HepG2 (cell line): ENCODE data around the gene DCAKD. TPM values are rescaled to one million over a fixed set of nuclear protein-coding genes. Genes with fewer than 3 reads are reported as not detected.
A peak's percentile ranks its signal among the peaks of the same experiment; 100 is the strongest.

Source experiments
- ARNT2 ChIP-seq: sonication (generic); formaldehyde crosslinking; IDR thresholded peaks from 2 replicates; pipeline ENCODE4 v1.8.0; 2022; ENCODE audit warnings: mild to moderate bottlenecking, low read depth, missing genetic modification reagents, moderate library complexity
- GATAD2A ChIP-seq: IDR thresholded peaks from 2 replicates; pipeline ENCODE4 v1.6.1; 2016
- JUN ChIP-seq: sonication (generic); formaldehyde crosslinking; IDR thresholded peaks from 2 replicates; pipeline ENCODE4 v1.4.0; 2020; ENCODE audit warnings: mild to moderate bottlenecking, missing genetic modification reagents
- KDM3A ChIP-seq: IDR thresholded peaks from 2 replicates; pipeline ENCODE4 v1.6.1; 2018; ENCODE audit warnings: low read depth, missing compliant biosample characterization
- KLF12 ChIP-seq: sonication (generic); formaldehyde crosslinking; IDR thresholded peaks from 2 replicates; pipeline ENCODE4 v1.4.0; 2020; ENCODE audit warnings: missing genetic modification reagents, borderline replicate concordance
- NBN ChIP-seq: fragments of 450-650 bp; conservative IDR thresholded peaks from 2 replicates; pipeline ENCODE4 v1.6.1; 2017
- NFE2 ChIP-seq: sonication (generic); formaldehyde crosslinking; IDR thresholded peaks from 2 replicates; pipeline ENCODE4 v1.4.0; 2020; ENCODE audit warnings: missing genetic modification reagents
- NFRKB ChIP-seq: fragments of 450-650 bp; IDR thresholded peaks from 2 replicates; pipeline ENCODE4 v1.6.1; 2017
- PHF20 ChIP-seq: sonication (generic); formaldehyde crosslinking; IDR thresholded peaks from 2 replicates; pipeline ENCODE4 v1.5.0; 2020; ENCODE audit warnings: mild to moderate bottlenecking, missing genetic modification reagents
- SAP130 ChIP-seq: IDR thresholded peaks from 2 replicates; pipeline ENCODE4 v1.6.1; 2016; ENCODE audit warnings: low read depth
- SP4 ChIP-seq: sonication (generic); formaldehyde crosslinking; IDR thresholded peaks from 2 replicates; pipeline ENCODE4 v1.8.1; 2023; ENCODE audit warnings: mild to moderate bottlenecking, missing genetic modification reagents
- SRY ChIP-seq: sonication (generic); formaldehyde crosslinking; IDR thresholded peaks from 2 replicates; pipeline ENCODE4 v1.8.0; 2022; ENCODE audit warnings: mild to moderate bottlenecking, missing genetic modification reagents
- ZBTB3 ChIP-seq: sonication (generic); formaldehyde crosslinking; IDR thresholded peaks from 2 replicates; pipeline ENCODE4 v1.4.0; 2020; ENCODE audit warnings: low read depth, mild to moderate bottlenecking, moderate library complexity, missing genetic modification reagents, borderline replicate concordance
- ZEB1 ChIP-seq: IDR thresholded peaks from 2 replicates; pipeline ENCODE4 v1.6.1; 2012; ENCODE audit warnings: mild to moderate bottlenecking, low read depth, inconsistent platforms; ENCODE audit not compliant: insufficient replicate concordance
- ZFP41 ChIP-seq: sonication (generic); formaldehyde crosslinking; IDR thresholded peaks from 2 replicates; pipeline ENCODE4 v1.4.0; 2020; ENCODE audit warnings: mild to moderate bottlenecking, missing genetic modification reagents, borderline replicate concordance
- ZFP62 ChIP-seq: sonication (generic); formaldehyde crosslinking; IDR thresholded peaks from 2 replicates; pipeline ENCODE4 v1.4.0; 2020; ENCODE audit warnings: missing genetic modification reagents
- ZNF20 ChIP-seq: sonication (generic); formaldehyde crosslinking; IDR thresholded peaks from 2 replicates; pipeline ENCODE4 v1.4.0; 2020; ENCODE audit warnings: mild to moderate bottlenecking, moderate library complexity, missing genetic modification reagents
- ZNF33B ChIP-seq: sonication (generic); formaldehyde crosslinking; IDR thresholded peaks from 2 replicates; pipeline ENCODE4 v1.5.1; 2020; ENCODE audit warnings: mild to moderate bottlenecking, missing genetic modification reagents
- ZNF552 ChIP-seq: sonication (generic); formaldehyde crosslinking; IDR thresholded peaks from 2 replicates; pipeline ENCODE4 v1.9.0; 2022; ENCODE audit warnings: missing genetic modification reagents, mild to moderate bottlenecking, borderline replicate concordance
- ZNF629 ChIP-seq: sonication (generic); formaldehyde crosslinking; conservative IDR thresholded peaks from 2 replicates; pipeline ENCODE4 v1.5.0; 2020; ENCODE audit warnings: missing genetic modification reagents
- ZNF678 ChIP-seq: sonication (generic); formaldehyde crosslinking; IDR thresholded peaks from 2 replicates; pipeline ENCODE4 v1.4.0; 2020; ENCODE audit warnings: mild to moderate bottlenecking, missing genetic modification reagents
- ZNF850 ChIP-seq: sonication (generic); formaldehyde crosslinking; conservative IDR thresholded peaks from 2 replicates; pipeline ENCODE4 v1.9.0; 2021; ENCODE audit warnings: mild to moderate bottlenecking, missing genetic modification reagents
- polyA plus RNA-seq, 8 experiments: library from polyadenylated mRNA; depleted of rRNA in 3 of 8; stranded (reverse) in 7 of 8; unstranded in 1 of 8; fragments of >200 nt; fragmentation: Illumina TruSeq in 4 of 8; extraction: Trizol in 4 of 8; gene quantifications; 2 replicates each; pipeline versions ENCODE4 v1.2.1 to v1.2.3, GENCODE V29; 2011 to 2016; ENCODE audit warnings: low read depth in 4 of 8, missing spikeins in 1 of 8, mixed read lengths in 1 of 8; ENCODE audit not compliant: insufficient read depth in 1 of 8
- total RNA-seq, 5 experiments: library from RNA; depleted of rRNA; stranded (reverse); fragments of >200 nt; fragmentation: Illumina TruSeq; extraction: Trizol; gene quantifications; 2 replicates each; pipeline ENCODE4 v1.2.3, GENCODE V29; 2016; ENCODE audit warnings: low read depth in 1 of 5
- TF ChIP-seq, protein P1 (sequence below): fragments of 450-650 bp; IDR thresholded peaks from 2 replicates; pipeline ENCODE4 v1.6.1; 2017; ENCODE audit warnings: mild to moderate bottlenecking
- TF ChIP-seq, protein P2 (sequence below), 2 experiments: fragments of 450-650 bp in 1 of 2; sonication (generic) in 1 of 2; formaldehyde crosslinking; IDR thresholded peaks; 2 replicates each; pipeline versions ENCODE4 v1.5.0 to v1.8.0; 2020 to 2022; ENCODE audit warnings: mild to moderate bottlenecking in 1 of 2, missing genetic modification reagents in 1 of 2
- TF ChIP-seq, protein P3 (sequence below): sonication (generic); formaldehyde crosslinking; IDR thresholded peaks from 2 replicates; pipeline ENCODE4 v1.5.0; 2020; ENCODE audit warnings: mild to moderate bottlenecking, missing genetic modification reagents

Gene DCAKD
- total and polyA plus RNA-seq, 2 of the 13 experiments (the other 11 are each of a cell fraction or from before 2014, with no cell fraction given) = 25.9 to 29.2 TPM

DNA sequence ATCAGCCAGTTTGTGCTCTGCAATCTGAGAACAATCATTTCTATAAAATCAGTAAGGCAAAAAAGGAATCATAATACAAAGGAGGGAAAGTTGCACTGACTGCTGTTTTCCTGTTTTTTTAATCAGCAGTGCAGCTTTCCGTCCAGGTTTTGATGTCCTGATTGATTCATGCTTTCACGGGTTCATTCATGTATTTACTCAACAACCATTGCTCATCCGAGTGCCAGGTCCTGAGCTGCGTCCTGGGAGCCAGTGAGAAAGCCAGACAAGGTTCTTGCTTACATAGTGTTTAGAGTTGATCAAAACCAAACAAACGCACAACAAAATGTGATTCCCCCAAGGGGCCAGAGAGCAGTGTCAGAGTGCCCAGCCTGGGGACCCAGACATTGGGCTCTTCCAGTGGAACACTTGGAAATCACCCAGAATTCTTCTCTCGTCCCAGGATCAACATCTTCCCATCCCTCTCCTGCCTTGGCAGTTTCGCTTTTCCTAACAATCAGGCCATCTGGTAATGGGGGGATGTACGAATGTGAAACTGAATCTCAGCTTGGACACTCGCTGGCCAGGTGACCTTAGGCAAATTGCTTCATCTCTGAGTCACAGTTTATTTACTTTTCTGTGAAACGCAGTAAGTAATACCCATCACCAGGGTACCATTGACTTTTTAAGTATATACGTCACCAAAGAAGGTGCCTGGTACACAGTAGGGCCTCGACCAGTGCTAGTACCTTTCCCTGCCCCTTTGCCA is 70.0 kb downstream of the DCAKD start (continued):
- TF ChIP-seq ZNF850 (CRISPR knock-in tag) (0 out of 2 replicates have a peak, but pooled peaks have one; percentile 38), NFRKB (no peak), SP4 (CRISPR knock-in tag) (no peak), ZNF629 (no peak), ZFP62 (CRISPR knock-in tag) (no peak), ZNF33B (CRISPR knock-in tag) (no peak), KLF12 (no peak), ARNT2 (CRISPR knock-in tag) (no peak), GATAD2A (CRISPR knock-in tag) (peak; percentile 71), ZNF678 (CRISPR knock-in tag) (no peak), KDM3A (no peak), NBN (no peak), ZBTB3 (CRISPR knock-in tag) (no peak), SRY (CRISPR knock-in tag) (no peak), PHF20 (CRISPR knock-in tag) (no peak), JUN (peak; percentile 83; the same call in 1 of the 2 replicates), ZEB1 (no peak), ZNF20 (CRISPR knock-in tag) (no peak), NFE2 (CRISPR knock-in tag) (no peak), ZNF552 (CRISPR knock-in tag) (no peak), SAP130 (CRISPR knock-in tag) (peak; percentile 63), ZFP41 (CRISPR knock-in tag) (no peak)
- TF ChIP-seq, protein P1, sequence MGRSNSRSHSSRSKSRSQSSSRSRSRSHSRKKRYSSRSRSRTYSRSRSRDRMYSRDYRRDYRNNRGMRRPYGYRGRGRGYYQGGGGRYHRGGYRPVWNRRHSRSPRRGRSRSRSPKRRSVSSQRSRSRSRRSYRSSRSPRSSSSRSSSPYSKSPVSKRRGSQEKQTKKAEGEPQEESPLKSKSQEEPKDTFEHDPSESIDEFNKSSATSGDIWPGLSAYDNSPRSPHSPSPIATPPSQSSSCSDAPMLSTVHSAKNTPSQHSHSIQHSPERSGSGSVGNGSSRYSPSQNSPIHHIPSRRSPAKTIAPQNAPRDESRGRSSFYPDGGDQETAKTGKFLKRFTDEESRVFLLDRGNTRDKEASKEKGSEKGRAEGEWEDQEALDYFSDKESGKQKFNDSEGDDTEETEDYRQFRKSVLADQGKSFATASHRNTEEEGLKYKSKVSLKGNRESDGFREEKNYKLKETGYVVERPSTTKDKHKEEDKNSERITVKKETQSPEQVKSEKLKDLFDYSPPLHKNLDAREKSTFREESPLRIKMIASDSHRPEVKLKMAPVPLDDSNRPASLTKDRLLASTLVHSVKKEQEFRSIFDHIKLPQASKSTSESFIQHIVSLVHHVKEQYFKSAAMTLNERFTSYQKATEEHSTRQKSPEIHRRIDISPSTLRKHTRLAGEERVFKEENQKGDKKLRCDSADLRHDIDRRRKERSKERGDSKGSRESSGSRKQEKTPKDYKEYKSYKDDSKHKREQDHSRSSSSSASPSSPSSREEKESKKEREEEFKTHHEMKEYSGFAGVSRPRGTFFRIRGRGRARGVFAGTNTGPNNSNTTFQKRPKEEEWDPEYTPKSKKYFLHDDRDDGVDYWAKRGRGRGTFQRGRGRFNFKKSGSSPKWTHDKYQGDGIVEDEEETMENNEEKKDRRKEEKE = no peak
- TF ChIP-seq, protein P2, sequence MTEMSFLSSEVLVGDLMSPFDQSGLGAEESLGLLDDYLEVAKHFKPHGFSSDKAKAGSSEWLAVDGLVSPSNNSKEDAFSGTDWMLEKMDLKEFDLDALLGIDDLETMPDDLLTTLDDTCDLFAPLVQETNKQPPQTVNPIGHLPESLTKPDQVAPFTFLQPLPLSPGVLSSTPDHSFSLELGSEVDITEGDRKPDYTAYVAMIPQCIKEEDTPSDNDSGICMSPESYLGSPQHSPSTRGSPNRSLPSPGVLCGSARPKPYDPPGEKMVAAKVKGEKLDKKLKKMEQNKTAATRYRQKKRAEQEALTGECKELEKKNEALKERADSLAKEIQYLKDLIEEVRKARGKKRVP (CRISPR knock-in tag; IDR thresholded peaks at IDR 0.05) = peak in 1 of 2 experiments; percentile 76; a peak in 1 of 4 replicates
- TF ChIP-seq, protein P3, sequence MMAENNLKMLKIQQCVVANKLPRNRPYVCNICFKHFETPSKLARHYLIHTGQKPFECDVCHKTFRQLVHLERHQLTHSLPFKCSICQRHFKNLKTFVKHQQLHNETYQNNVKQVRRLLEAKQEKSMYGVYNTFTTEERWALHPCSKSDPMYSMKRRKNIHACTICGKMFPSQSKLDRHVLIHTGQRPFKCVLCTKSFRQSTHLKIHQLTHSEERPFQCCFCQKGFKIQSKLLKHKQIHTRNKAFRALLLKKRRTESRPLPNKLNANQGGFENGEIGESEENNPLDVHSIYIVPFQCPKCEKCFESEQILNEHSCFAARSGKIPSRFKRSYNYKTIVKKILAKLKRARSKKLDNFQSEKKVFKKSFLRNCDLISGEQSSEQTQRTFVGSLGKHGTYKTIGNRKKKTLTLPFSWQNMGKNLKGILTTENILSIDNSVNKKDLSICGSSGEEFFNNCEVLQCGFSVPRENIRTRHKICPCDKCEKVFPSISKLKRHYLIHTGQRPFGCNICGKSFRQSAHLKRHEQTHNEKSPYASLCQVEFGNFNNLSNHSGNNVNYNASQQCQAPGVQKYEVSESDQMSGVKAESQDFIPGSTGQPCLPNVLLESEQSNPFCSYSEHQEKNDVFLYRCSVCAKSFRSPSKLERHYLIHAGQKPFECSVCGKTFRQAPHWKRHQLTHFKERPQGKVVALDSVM = no peak
